Ectodermal cell (in vitro differentiated cells): ENCODE measurements around the gene POU4F1.

ENCODE experiments used
- H3K27ac ChIP-seq: 2 replicates; pipeline ENCODE4 v1.7.0; 2013; ENCODE audit warnings: mild to moderate bottlenecking, low read depth, low read length; ENCODE audit not compliant: insufficient read depth, poor library complexity, severe bottlenecking
- H3K27me3 ChIP-seq: 2 replicates; pipeline ENCODE4 v1.7.0; 2013; ENCODE audit warnings: mild to moderate bottlenecking, low read length; ENCODE audit not compliant: insufficient read depth, control insufficient read depth, poor library complexity, severe bottlenecking
- H3K36me3 ChIP-seq: one replicate; pipeline ENCODE4 v1.7.0; 2013; ENCODE audit warnings: low read length; ENCODE audit not compliant: control insufficient read depth, insufficient read depth
- H3K4me1 ChIP-seq: one replicate; pipeline ENCODE4 v1.7.0; 2013; ENCODE audit warnings: low read length; ENCODE audit not compliant: control insufficient read depth, insufficient read depth
- H3K4me3 ChIP-seq: 2 replicates; pipeline ENCODE4 v1.7.0; 2013; ENCODE audit warnings: low read depth, low read length, control low read depth; ENCODE audit not compliant: insufficient read depth
- H3K9me3 ChIP-seq: 2 replicates; pipeline ENCODE4 v1.7.0; 2013; ENCODE audit warnings: mild to moderate bottlenecking, low read length, moderate library complexity; ENCODE audit not compliant: control insufficient read depth
- WGBS, 2 experiments: methylation state at CpG; one replicate each; pipeline ENCODE4 v1.1.7; 2013; ENCODE audit warnings: missing lambda C conversion rate in 2 of 2; 5-methylcytosine and 5-hydroxymethylcytosine counted together

POU4F1 gene

DNA sequence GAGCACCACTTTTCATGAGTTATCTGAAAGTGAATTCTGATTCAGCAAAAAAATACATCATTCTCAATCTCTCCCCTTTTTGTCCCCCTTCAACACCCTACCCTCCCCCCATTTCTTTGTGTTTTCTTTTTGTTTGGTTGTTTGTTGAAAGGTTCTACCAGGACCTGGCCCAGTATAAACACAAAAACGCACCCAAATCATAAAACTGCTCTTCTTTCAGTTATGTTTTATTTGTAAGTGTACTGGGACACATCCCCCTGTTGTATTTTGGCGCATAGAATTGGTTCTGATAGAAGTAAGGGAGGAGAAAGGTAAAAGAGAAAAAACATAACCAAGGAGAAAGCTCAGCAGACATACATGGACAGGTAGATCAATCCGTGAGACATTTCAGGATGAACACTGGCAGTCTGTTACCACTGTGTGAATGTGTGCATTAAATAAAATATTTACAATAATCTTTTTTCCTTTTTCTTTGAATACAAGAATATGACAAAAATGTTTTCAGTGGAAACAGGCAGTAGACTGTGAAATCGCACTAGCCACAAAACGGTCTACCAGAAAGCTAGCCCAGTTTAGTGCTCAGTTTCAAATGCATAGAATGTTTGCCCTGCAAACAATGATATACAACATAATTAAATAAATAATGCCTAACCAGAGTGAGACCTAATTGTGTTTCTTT, 4.2 kb downstream of the POU4F1 start:
- H3K4me3 ChIP-seq, result no peak overlapping the region
- no peak overlapping the region for H3K27ac ChIP-seq
- no peaks in the 10 kb centered on the region for H3K9me3 ChIP-seq
- H3K36me3 ChIP-seq, result no peaks in the 10 kb centered on the region
- peaks cover 16% of the 10 kb centered on the region for H3K4me1 ChIP-seq
- peaks cover 98% of the 10 kb centered on the region for H3K27me3 ChIP-seq
- 2 to 13% methylated on average over 3 to 4 of the region's 5 CpGs for WGBS, 2 experiments

GRCh38 chr13:78598116-78598781, 5.1 kb downstream of the POU4F1 start:
- Histone ChIP-seq H3K4me1 (peaks cover 16% of the 10 kb centered on the region), H3K27ac (no peak overlapping the region), H3K4me3 (no peak overlapping the region), H3K27me3 (peaks cover 98% of the 10 kb centered on the region), H3K9me3 (no peaks in the 10 kb centered on the region), H3K36me3 (no peaks in the 10 kb centered on the region)
- 40% methylated on average over 2 of the region's 3 CpGs; no CpG with 5 or more reads in 1 of the 2 experiments for WGBS, 2 experiments

DNA sequence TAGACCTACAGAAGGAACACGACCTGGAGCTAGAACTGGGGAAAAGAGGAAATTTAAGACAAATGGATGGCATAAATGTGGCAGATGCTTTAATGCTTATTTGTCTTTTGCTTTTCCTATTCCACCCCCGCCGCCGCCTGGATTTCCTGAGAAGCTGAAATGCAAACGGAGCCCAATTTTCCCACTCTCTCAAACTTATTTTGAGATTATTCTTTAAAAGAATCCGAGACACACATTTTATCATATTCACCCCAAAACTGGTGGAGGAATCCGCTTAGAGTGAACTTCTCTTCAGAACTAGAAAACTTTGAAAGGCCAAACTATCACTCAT, 5.8 kb downstream of the POU4F1 start:
- H3K27me3 ChIP-seq, result peaks cover 98% of the 10 kb centered on the region
- WGBS, 2 experiments, result 1 to 3% methylated on average over 7 of the region's 7 CpGs
- no peak overlapping the region for H3K4me3 ChIP-seq
- peaks cover 16% of the 10 kb centered on the region for H3K4me1 ChIP-seq
- H3K9me3 ChIP-seq, result no peaks in the 10 kb centered on the region
- H3K36me3 ChIP-seq, result no peaks in the 10 kb centered on the region
- no peak overlapping the region for H3K27ac ChIP-seq

DNA sequence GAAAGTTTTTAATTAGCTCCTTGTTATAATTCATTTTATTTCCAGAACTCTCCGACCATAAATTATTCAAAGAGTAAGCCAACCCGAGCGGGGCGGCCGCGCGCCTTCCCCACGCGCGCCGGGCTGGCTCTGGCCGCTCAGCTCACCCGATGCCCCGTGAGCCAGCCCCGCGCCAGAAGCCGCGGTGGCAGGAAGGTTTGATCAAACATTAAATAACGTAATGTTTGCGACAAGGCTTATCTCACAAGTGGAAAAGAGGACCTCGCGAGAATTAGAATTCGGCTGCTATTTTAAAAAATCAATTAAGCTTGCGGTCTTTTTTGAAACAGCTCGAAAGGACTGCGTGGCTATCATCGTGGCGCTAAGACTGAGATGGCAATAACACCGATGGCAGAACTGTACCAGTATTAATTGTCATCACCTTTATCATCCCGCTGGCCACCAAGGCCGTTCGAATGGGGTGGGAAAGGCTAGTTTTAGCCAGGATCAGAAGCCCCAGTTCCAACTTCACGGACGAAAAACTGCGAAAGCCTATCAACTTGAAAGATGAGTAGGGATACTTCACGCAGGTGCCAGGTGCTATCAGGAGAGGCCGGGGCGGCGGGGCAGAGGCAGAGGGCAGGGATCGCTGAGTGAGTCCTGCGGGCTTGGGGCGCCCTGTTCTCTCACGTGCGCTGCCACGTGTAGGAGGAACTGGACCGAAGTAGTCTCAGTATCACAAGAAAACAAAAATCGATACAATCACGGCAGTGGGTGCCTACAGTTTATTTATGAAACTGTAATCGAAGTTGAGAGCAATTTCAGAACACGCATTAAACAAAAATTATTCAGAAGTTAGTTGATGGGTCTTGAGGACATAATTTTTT, 6.4 kb downstream of the POU4F1 start:
- Histone ChIP-seq H3K4me1 (peaks cover 16% of the 10 kb centered on the region), H3K36me3 (no peaks in the 10 kb centered on the region), H3K27ac (no peak overlapping the region), H3K27me3 (peaks cover 99% of the 10 kb centered on the region), H3K9me3 (no peaks in the 10 kb centered on the region), H3K4me3 (peak overlapping the region; percentile 40)
- 2 to 3% methylated on average over 49 to 50 of the region's 50 CpGs for WGBS, 2 experiments

GRCh38 chr13:78596399-78596735, 7.0 kb downstream of the POU4F1 start:
- Histone ChIP-seq H3K27me3 (peaks cover 100% of the 10 kb centered on the region), H3K4me3 (peak overlapping the region; percentile 40)

DNA sequence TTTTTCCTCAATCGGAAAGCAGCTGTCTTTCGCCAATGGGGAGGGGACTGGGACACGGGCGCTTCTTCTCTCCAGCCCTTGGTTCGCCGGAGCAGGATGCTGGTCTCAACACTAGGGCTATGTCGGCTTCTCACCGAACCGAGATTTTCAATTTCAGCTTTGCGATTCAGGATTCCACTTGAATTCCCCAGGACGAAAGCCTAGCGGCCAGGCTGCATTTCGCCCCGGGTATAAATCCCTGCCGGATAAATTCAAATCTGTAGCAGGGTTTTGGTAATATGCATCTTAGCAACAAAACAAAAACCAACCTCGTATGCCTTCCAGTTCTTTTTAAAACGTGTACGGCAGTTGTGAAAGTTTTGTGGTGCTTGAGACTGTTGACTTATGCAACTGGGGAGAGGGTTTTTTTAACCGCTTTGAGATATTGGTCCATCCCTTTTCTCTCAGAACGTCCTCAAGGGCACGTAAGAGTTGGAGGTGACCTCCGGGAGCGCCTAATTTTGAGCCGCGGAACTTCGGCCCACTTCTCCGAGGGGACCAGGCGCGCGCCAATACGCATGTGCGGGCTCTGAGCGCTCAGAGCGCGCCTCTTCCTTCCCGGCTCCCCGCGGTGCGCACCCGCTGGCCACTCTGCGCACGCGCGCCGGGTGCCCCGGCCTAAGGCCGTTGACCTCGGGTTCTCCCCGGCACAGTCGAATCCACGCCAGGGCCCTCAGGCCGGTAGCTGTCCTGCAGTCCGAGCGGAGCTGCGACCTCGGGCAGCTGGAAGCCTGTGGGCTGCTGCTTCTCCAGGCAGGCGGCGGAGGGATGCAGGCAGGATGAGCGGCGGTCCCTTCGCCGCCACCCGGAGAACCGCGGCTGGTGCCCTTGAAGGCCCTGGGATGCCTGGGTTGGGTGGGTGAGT, 7.6 kb downstream of the POU4F1 start:
- WGBS, 2 experiments, result 0 to 1% methylated on average over 65 of the region's 65 CpGs
- Histone ChIP-seq H3K27ac (no peak overlapping the region), H3K4me3 (peak overlapping the region; percentile 40), H3K27me3 (peaks cover 100% of the 10 kb centered on the region), H3K9me3 (no peaks in the 10 kb centered on the region), H3K4me1 (peaks cover 12% of the 10 kb centered on the region), H3K36me3 (no peaks in the 10 kb centered on the region)

More at GRCh38 chr13:78596399-78596735, 7.0 kb downstream of the POU4F1 start:
- peaks cover 16% of the 10 kb centered on the region for H3K4me1 ChIP-seq
- H3K36me3 ChIP-seq, result no peaks in the 10 kb centered on the region
- 0 to 1% methylated on average over 22 of the region's 22 CpGs for WGBS, 2 experiments
- H3K9me3 ChIP-seq, result no peaks in the 10 kb centered on the region
- H3K27ac ChIP-seq, result no peak overlapping the region

DNA sequence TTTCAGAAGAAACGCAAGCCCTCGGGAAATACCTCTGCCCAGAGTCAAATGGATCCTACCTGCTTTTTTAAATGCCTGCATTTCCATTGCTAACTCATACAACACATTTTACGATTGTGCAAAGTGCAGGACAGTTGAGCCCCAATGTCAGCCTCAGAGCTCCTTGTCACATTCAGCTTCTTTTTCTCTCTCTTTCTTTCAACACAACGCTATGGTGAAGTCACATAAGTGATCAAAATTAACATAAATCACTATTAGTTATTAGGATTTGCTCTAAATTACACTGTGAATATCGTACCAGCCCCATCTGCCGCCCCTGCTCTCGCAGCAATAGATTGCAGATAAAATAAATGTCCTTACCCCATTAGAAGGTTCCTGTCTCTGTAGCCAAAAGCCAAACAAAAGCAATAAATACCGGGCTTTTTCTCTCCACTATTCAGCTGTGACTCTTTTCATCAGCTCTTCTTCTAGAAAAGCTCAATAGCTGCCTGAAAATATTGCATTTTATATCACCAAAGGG, 8.8 kb downstream of the POU4F1 start:
- 4 to 5% methylated on average over 7 to 8 of the region's 8 CpGs for WGBS, 2 experiments
- H3K27ac ChIP-seq, result no peak overlapping the region
- H3K4me3 ChIP-seq, result no peak overlapping the region
- H3K4me1 ChIP-seq, result peaks cover 12% of the 10 kb centered on the region
- H3K27me3 ChIP-seq, result peaks cover 100% of the 10 kb centered on the region
- no peaks in the 10 kb centered on the region for H3K36me3 ChIP-seq
- no peaks in the 10 kb centered on the region for H3K9me3 ChIP-seq

DNA sequence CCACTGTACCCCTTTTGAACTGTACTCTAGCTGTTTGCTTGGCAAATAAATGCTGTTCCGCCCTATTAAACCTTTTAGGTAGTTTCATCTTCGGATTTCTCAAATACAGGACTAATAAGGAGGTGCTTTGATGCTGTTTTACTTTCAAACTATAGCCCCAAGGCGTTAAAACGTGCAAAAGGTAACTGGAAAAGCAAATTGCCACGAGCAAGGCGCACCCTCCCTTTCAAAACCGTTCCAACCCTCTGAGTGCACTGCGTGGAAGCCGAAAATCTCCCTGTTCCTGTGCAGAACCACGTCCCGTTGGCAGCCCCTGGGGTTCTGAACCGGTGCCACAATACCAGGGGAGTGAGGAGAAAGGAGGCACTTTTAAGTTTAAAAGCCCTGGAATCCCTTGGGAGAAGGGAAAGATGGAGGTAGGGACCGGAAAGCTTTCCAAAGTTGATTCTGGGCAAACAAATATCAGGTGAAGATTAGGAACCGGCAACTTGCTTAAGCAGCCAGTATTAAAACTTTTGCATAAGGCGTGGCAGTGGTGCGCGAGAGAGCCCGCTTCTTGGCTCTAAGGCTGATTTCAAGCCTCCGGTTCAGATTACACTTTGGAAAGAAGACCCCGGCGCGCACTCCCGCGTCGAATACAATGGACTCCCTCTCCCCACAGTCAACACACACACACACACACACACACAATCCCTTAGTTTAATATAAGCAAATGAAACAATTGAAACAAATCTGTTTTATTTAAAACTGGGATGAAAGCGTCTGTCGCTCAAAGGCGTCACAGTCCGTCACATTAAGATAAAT, 9.5 kb downstream of the POU4F1 start:
- Histone ChIP-seq H3K4me1 (peaks cover 12% of the 10 kb centered on the region), H3K4me3 (peak overlapping the region; percentile 17), H3K36me3 (no peaks in the 10 kb centered on the region), H3K27me3 (peaks cover 100% of the 10 kb centered on the region), H3K27ac (no peak overlapping the region), H3K9me3 (no peaks in the 10 kb centered on the region)
- WGBS, 2 experiments, result 1% methylated on average over 29 of the region's 29 CpGs

GRCh38 chr13:78593129-78593528, 10.2 kb downstream of the POU4F1 start:
- peaks cover 12% of the 10 kb centered on the region for H3K4me1 ChIP-seq
- H3K27ac ChIP-seq, result no peak overlapping the region
- WGBS, 2 experiments, result 21 to 25% methylated on average over 6 to 10 of the region's 13 CpGs
- no peaks in the 10 kb centered on the region for H3K9me3 ChIP-seq
- no peak overlapping the region for H3K4me3 ChIP-seq
- H3K36me3 ChIP-seq, result no peaks in the 10 kb centered on the region
- peaks cover 100% of the 10 kb centered on the region for H3K27me3 ChIP-seq
